Left lung (tissue), 14 donors: ENCODE data around the gene PLA2G4F. TPM values are rescaled to one million over a fixed set of nuclear protein-coding genes. Genes with fewer than 3 reads are reported as not detected.

Source experiments
- ATAC-seq: fragments of 200-7000 bp; cut with Tn5 transposase; one replicate; pipeline ENCODE4 v1.9.1; 2020; ENCODE audit warnings: moderate library complexity
- DNase-seq, 4 donors: peaks; one replicate each; pipeline ENCODE4 v3.0.0-alpha.2; 2013 to 2020
- H3K27ac ChIP-seq, 2 donors: fragments of 200-600 bp; sonication (generic) in 1 of 2; one replicate each; pipeline versions ENCODE4 v1.5.0 to v1.8.0; 2020 to 2021
- H3K27me3 ChIP-seq, 2 donors: fragments of 200-600 bp; sonication (generic) in 1 of 2; one replicate each; pipeline versions ENCODE4 v1.5.0 to v1.8.0; 2020 to 2021
- H3K36me3 ChIP-seq, 2 donors: fragments of 200-600 bp; sonication (generic) in 1 of 2; one replicate each; pipeline versions ENCODE4 v1.5.0 to v1.8.0; 2020 to 2021
- H3K4me1 ChIP-seq, 2 donors: fragments of 200-600 bp; one replicate each; pipeline ENCODE4 v1.8.0; 2021
- H3K4me3 ChIP-seq, 2 donors: fragments of 200-600 bp; sonication (generic) in 1 of 2; one replicate each; pipeline versions ENCODE4 v1.5.0 to v1.8.0; 2020 to 2021; ENCODE audit warnings: mild to moderate bottlenecking in 1 of 2
- H3K9me3 ChIP-seq, 2 donors: fragments of 200-600 bp; sonication (generic) in 1 of 2; one replicate each; pipeline versions ENCODE4 v1.5.0 to v1.8.0; 2020 to 2021
- CTCF ChIP-seq, 2 donors: fragments of 200-600 bp; sonication (generic) in 1 of 2; IDR thresholded peaks; one replicate each; pipeline versions ENCODE4 v1.5.0 to v1.8.0; 2021; ENCODE audit warnings: antibody characterized with exemption in 2 of 2
- intact Hi-C, 2 donors: fragments of 100-400 bp; cut with DNase I; formaldehyde crosslinking; loops; one replicate each; pipeline versions ENCODE4 v1.11.2 to v1.14.2; 2022
- long read RNA-seq, 12 donors: library from polyadenylated mRNA in 2 of 12; unstranded in 2 of 12; transcript quantifications; one replicate each; pipeline ENCODE4 v2.0.0 and lab custom pipeline, GENCODE V29; 2019 to 2026
- polyA plus RNA-seq, 6 donors: library from polyadenylated mRNA; unstranded; fragments of 120-200 nt; gene quantifications; one replicate each; pipeline ENCODE4 v1.2.1, GENCODE V29; 2013; ENCODE audit not compliant: insufficient read length in 6 of 6
- total RNA-seq, 2 donors: library from RNA; stranded (reverse); fragmentation: NEBNext Ultra II Directional; extraction: Animal tissue kit (Norgen Biotek cat#: 25700); gene quantifications; one replicate each; pipeline ENCODE4 v1.2.1, GENCODE V29; 2021
- donor health status: DM: no; HTN: yes; CAD: no.
- donor health status: DM: no; HTN: no; CAD: no.

Gene PLA2G4F, protein sequence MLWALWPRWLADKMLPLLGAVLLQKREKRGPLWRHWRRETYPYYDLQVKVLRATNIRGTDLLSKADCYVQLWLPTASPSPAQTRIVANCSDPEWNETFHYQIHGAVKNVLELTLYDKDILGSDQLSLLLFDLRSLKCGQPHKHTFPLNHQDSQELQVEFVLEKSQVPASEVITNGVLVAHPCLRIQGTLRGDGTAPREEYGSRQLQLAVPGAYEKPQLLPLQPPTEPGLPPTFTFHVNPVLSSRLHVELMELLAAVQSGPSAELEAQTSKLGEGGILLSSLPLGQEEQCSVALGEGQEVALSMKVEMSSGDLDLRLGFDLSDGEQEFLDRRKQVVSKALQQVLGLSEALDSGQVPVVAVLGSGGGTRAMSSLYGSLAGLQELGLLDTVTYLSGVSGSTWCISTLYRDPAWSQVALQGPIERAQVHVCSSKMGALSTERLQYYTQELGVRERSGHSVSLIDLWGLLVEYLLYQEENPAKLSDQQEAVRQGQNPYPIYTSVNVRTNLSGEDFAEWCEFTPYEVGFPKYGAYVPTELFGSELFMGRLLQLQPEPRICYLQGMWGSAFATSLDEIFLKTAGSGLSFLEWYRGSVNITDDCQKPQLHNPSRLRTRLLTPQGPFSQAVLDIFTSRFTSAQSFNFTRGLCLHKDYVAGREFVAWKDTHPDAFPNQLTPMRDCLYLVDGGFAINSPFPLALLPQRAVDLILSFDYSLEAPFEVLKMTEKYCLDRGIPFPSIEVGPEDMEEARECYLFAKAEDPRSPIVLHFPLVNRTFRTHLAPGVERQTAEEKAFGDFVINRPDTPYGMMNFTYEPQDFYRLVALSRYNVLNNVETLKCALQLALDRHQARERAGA
- total RNA-seq (100 to 1,000 TPM in 1 of 2 donors, 10 to 100 TPM in 1; 63.2 to 100 TPM), polyA plus RNA-seq (10 to 100 TPM in 3 of 6 donors, 1 to 10 TPM in 3; 3.1 to 14.7 (median 9.4) TPM)
- long read RNA-seq, donor 1, full-length matches to known transcripts: 1 of 1 reads
- long read RNA-seq, donor 1, partial matches to known transcripts: 0 of 1 reads
- long read RNA-seq, donor 1, other reads (novel, unspliced or antisense): 0 of 1 reads
- long read RNA-seq, donor 2: 0 reads
- long read RNA-seq, donor 3, full-length matches to known transcripts: 1 of 1 reads
- long read RNA-seq, donor 3, partial matches to known transcripts: 0 of 1 reads
- long read RNA-seq, donor 3, other reads (novel, unspliced or antisense): 0 of 1 reads
- long read RNA-seq, donor 4, full-length matches to known transcripts: 5 of 13 reads
- long read RNA-seq, donor 4, partial matches to known transcripts: 4 of 13 reads
- long read RNA-seq, donor 4, other reads (novel, unspliced or antisense): 4 of 13 reads
- long read RNA-seq, donor 5, full-length matches to known transcripts: 1 of 1 reads
- long read RNA-seq, donor 5, partial matches to known transcripts: 0 of 1 reads
- long read RNA-seq, donor 5, other reads (novel, unspliced or antisense): 0 of 1 reads
- long read RNA-seq, donor 6: 0 reads
- long read RNA-seq, donor 7: 0 reads
- long read RNA-seq, donor 8, partial matches to known transcripts: 0 of 1 reads
- long read RNA-seq, donor 8, other reads (novel, unspliced or antisense): 0 of 1 reads
- long read RNA-seq, donor 9: 0 reads
- long read RNA-seq, donor 10, full-length matches to known transcripts: 3 of 6 reads
- long read RNA-seq, donor 10, partial matches to known transcripts: 2 of 6 reads
- long read RNA-seq, donor 10, other reads (novel, unspliced or antisense): 1 of 6 reads
- long read RNA-seq, donor 11: 0 reads
- long read RNA-seq, donor 12, full-length matches to known transcripts: 1 of 1 reads
- long read RNA-seq, donor 12, partial matches to known transcripts: 0 of 1 reads
- long read RNA-seq, donor 12, other reads (novel, unspliced or antisense): 0 of 1 reads

- Histone ChIP-seq H3K27ac (peak within 1 kb of the TSS; percentile 64 to 65), H3K4me3 (peak within 1 kb of the TSS; percentile 24 to 44), H3K27me3 (no peaks in the 10 kb centered on the region), H3K36me3 (peaks cover 0 to 30% of the 10 kb centered on the region in 2 donors), H3K9me3 (no peaks in the 10 kb centered on the region), H3K4me1 (peaks cover 6 to 17% of the 10 kb centered on the region in 2 donors)
- no peak for TF ChIP-seq CTCF (IDR thresholded peaks at IDR 0.05)
- DNase-seq (peak in 3 of 4 donors; percentile 56 to 85 (median 70)), ATAC-seq (peak; percentile 65)
- intact Hi-C loops: no loop called here
These were observed at the start of gene PLA2G4F for GRCh38 chr15:42156243-42156922. TSS of gene PLA2G4F (minus strand) at chr15:42156636. CDS start at chr15:42156549, 87 bp downstream.

GRCh38 chr15:42203891-42204290, 47.5 kb upstream of the PLA2G4F start:
- Histone ChIP-seq H3K27ac (no peak overlapping the region), H3K36me3 (peaks cover 0 to 10% of the 10 kb centered on the region in 2 donors), H3K4me3 (no peak overlapping the region), H3K4me1 (peaks cover 0 to 35% of the 10 kb centered on the region in 2 donors), H3K27me3 (no peaks in the 10 kb centered on the region), H3K9me3 (no peaks in the 10 kb centered on the region)
- TF ChIP-seq CTCF (IDR thresholded peaks at IDR 0.05): no peak
- DNase-seq: no peak
- no peak for ATAC-seq
- intact Hi-C loops: no loop called here

DNA sequence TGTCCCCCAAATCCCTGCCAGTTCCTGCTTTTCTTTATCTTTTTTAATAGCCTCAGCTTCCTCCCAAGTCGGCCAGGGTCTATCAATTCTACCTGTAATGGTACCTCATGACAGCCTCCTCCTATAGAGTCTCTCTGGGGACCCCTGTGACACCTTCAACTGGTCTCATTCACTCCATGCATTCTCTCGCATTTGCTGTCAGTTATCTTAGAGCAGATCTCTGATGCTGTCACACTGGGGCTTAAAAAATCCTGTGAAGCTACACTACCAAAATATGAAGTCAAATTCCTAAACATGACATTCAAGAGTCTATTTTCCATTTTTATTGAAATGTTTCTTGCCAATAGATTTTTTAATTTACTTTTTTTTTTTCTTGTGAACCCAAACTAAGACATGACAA, 46.2 kb upstream of the PLA2G4F start:
- H3K36me3 ChIP-seq: peaks cover 0 to 23% of the 10 kb centered on the region in 2 donors
- no peak for TF ChIP-seq CTCF (IDR thresholded peaks at IDR 0.05)

DNA sequence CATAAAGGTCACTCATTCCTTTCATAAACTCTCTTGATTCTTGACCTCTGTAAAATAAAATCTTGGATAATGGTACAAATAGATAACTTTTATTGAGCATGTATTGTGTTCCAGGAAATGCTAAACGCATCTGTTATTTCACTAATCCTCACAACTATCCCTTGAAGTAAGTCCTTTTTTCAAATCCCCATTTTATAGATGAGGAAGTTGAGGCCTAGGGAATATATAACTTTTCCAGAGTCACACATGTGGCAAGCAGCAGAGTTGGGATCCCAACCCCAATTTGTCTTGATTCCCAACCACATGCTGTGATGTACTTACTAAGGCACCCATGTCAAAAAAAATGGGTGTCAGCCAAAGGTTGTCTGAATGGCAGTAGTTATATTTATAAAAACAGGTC, 45.4 kb upstream of the PLA2G4F start:
- intact Hi-C loops: no loop called here
- H3K4me1 ChIP-seq: peaks cover 0 to 22% of the 10 kb centered on the region in 2 donors
- ATAC-seq: no peak
- DNase-seq: no peak
- no peak overlapping the region for H3K4me3 ChIP-seq
- H3K27me3 ChIP-seq: no peaks in the 10 kb centered on the region
- no peaks in the 10 kb centered on the region for H3K9me3 ChIP-seq
- TF ChIP-seq CTCF (IDR thresholded peaks at IDR 0.05): no peak
- H3K27ac ChIP-seq: no peak overlapping the region
- H3K36me3 ChIP-seq: peaks cover 0 to 28% of the 10 kb centered on the region in 2 donors

More for the DNA sequence above, 46.2 kb upstream of the PLA2G4F start:
- no peak for DNase-seq
- Histone ChIP-seq H3K9me3 (no peaks in the 10 kb centered on the region), H3K4me1 (peaks cover 0 to 29% of the 10 kb centered on the region in 2 donors), H3K4me3 (no peak overlapping the region), H3K27ac (no peak overlapping the region), H3K27me3 (no peaks in the 10 kb centered on the region)
- ATAC-seq: no peak
- intact Hi-C loops: no loop called here
